Cortex of kidney (tissue), 1 donor: ENCODE data around the gene POLR2J3.
"Not testable (repeated sequence)": the region's sequence is repeated elsewhere in the genome, so short reads cannot be mapped to it uniquely, and the experiment has no call there.

ENCODE experiments used
- DNase-seq: peaks from one replicate; lab custom pipeline; 2025; lab: John Stamatoyannopoulos, UW

The POLR2J3 gene

DNA sequence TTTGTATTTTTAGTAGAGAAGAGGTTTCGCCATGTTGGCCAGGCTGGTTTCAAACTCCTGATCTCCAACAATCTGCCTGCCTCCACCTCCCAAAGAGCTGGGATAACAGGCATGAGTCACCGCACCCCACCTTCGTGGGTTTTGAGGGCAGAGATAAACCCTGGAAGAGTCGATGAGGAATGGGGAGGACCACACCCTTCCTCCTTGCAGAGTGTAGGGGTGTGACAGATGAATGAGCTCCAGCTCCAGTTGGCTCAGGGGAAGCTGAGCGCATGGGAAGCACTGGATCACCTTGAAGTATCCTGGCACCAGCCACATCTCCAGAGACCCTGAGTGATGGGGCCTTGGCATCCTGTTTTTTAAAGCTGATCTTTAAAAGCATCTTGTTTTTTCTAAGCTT is 11.1 kb upstream of the POLR2J3 start:
- DNase-seq, result not testable (repeated sequence)

DNA sequence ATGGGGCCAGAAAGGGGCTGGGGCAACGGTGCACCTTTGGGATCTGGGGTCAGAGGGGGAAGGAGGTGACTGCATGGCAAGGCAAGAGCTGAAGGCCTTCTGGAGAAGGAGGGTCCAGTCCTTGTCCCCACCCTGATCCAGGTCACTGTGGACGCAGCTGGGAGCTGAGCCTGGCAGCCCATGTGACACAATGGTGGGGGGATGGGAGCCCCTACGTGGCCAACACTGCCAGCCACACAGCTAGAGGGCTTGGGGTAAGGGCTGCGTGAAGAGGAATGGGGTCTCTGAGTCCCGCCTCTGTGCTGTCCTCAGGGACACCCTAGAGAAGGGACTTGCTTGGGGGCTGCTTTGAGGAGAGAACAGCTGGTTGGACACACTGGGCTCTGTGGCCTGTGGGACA is 9.3 kb upstream of the POLR2J3 start:
- DNase-seq, result not testable (repeated sequence)

DNA sequence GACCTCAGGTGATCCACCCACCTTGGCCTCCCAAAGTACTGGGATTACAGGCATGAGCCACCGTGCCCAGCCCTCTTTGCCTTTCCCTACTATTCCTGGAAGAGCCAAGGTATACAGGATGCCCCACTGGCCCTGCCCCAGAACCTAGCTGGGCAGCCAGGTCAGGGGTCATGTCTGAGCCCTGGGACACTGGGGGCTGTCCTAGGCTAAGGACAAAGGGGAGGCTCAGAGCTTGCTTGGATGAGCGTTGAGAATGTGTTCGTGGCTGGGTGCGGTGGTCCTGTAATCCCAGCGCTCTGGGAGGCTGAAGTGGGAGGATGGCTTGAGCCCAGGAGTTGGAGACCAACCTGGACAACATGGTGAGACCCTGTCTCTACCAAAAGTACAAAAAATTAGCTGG is 6.1 kb upstream of the POLR2J3 start:
- not testable (repeated sequence) for DNase-seq

DNA sequence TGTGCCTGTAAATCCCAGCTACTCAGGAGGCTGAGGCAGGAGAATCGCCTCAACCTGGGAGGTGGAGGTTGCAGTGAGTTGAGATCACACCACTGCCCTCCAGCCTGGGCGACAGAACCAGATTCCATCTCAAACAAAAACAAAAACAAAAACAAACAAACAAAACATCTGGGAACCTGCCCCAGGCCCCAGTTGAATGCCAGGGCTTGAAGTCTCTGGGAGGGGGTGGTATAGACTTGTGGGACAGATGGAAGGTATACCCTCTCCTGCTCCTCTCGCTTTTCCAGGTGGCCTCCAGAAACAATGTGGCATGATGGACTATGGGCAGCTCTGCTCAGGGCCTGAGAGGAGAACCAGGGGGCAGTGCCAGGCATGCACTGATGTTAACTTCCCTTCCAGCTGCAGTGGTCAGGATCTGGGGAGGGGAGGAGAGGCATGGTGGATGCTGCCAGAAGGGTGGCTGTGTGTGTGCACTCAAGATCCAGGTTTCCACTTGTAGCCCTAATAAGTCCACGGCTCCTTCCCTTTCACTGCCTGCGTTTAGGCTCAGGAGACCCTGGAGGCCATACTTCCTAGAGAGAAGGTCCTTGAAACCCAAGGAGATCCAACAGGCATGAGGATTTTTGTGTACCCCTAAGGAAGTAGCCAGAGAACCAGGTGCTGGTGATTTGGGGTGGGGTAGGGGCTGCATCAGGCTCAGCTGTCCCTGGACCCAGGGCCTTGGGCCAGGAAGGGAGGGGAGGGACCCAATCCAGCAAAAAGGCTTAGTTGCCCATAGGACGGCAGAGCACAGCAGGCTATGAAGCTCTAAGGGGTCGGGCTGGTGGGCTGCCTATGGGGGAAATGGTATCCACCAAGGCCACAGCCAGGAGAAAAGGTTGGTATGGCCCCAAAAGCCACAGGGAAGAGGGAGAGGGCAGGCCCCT is 5.2 kb upstream of the POLR2J3 start:
- DNase-seq, result not testable (repeated sequence)

DNA sequence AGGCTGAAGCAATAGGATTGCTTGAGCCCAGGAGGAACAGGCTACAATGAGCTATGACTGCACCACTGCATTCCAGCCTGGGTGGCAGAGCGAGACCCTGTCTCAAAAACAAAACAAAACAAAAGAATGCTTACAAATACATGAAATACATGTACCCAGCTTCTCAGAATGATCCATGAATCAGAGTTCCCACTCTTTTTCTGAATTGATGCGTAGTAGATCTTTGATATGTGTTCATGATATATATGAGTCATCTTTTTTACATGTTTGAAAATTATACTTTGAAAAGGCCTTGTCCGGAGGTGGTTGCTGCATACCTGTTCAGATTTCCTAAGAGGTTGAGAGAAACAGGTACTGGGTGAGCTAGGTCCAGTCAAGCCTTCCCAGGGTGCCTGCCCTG is 4.0 kb upstream of the POLR2J3 start:
- not testable (repeated sequence) for DNase-seq

DNA sequence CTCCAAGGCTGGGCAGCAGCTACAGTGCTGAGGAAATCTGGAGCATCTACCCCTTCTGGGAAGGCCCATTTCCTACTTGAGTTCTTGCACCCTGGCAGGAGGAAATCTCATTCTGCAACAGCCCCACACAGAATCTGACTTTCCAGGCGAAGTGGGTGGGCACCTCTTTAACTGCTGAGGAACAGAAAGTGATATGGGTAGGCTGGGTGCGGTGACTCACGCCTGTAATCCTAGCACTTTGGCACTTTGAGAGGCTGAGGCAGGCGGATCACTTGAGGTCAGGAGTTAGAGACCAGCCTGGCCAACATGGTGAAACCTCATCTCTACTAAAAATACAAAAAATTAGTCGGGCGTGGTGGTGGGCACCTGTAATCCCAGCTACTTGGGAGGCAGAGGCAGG is 2.2 kb upstream of the POLR2J3 start:
- not testable (repeated sequence) for DNase-seq

DNA sequence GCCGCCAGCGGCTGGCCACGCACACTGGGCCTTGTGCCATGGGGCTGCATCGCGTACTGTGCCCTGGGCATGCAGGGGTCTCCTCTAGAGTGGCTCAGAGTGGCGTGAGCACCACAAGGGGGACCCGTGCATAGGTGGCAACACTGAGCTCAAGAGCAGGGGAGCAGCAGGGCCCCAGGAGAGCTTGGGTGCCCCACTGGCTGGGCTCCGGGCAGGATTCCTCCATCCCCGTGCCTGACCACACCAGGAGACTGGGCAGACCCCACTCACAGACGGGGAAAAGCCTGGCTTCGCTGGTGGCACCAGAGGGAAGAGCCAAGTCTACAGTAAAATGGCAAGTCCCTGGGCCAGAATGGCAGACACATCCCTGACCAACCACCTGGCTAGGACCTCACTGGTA is 3.8 kb downstream of the POLR2J3 start:
- DNase-seq, result not testable (repeated sequence)

DNA sequence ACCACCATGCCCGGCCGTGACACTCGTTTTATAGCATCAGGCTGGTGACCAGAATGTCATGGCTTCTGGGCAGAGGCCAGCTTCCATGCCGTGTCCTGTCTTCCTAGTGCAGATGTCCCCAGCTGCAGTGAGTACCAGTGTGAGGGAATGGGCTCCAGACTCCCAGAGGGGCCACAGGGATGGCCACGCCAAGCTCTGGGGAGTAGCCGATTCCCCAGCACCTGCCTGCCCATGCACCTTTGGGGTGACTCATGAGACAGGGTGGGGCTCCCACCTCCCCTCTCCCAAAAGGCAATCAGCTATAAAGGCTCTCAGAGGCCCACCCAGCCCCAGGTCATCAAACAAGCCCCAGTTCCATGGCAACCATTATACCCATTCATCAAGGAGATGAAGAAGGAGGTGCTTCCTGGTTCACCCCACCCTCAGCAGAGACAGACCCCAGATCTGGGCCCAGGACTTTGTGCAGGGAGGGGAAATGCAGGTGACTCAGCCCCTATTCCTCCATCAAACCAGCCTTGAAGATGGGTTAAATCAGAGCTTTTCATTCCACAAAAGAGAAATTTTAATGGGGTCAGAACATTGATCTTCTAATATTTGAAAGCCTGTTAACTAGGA is 21.5 kb downstream of the POLR2J3 start, which contains the start of gene SPDYE2:
TSS of gene SPDYE2 (plus strand) at position 419 of the 615 bp plus-strand sequence. CDS start 2,030 bp downstream, outside the sequence.
- not testable (repeated sequence) for DNase-seq

DNA sequence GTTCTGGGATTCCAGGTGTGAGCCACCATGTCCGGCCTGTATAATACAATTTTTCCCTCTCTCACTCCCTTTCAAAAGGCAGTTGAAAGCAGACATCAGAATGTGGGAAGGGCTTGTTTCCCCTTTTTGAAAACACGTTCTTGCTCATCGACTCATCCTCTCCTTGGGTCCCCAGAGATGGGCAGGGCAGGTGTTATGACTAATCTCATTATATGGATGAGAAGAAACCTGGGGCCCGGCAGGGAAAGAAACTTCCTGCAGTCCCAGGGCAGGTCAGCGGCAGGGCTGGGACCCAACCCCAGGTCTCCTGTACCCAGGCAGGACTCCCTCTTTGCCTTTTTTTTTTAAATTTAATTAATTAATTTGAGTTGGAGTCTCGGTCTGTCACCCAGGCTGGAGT is 26.0 kb downstream of the POLR2J3 start:
- DNase-seq, result not testable (repeated sequence)

DNA sequence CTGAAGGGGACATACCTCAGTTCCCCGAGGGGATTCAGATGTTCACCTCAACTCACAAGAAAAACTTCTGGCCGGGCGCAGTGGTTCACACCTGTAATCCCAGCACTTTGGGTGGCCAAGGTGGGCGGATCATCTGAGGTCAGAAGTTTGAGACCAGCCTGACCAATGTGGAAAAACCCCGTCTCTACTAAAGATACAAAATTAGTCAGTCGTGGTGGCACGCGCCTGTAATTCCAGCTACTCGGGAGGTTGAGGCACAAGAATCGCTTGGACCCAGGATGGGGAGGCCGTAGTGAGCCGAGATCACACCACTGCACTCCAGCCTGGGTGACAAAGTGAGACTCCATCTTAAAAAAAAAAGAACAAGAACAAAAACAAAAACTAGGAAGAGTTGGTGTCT is 27.1 kb downstream of the POLR2J3 start:
- not testable (repeated sequence) for DNase-seq

DNA sequence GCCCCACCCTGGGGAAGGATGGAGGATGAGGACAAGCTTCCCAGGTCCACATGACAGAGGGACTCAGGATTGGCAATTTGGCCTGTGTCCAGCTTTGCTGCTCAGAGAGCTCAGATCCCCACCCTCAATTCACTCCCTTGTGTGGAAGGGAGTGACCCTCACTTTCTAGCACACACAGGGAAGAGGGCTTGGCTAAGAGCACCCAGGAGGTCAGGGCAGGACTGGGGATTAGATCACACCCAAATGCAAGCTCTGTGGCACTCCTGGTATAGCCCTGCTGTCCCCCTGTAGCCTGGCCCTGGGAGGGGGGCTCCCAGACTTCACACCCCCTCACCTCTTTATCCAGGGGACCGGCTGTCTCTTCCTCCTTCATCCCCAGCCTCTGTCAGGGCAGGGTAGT is 28.0 kb downstream of the POLR2J3 start:
- not testable (repeated sequence) for DNase-seq

DNA sequence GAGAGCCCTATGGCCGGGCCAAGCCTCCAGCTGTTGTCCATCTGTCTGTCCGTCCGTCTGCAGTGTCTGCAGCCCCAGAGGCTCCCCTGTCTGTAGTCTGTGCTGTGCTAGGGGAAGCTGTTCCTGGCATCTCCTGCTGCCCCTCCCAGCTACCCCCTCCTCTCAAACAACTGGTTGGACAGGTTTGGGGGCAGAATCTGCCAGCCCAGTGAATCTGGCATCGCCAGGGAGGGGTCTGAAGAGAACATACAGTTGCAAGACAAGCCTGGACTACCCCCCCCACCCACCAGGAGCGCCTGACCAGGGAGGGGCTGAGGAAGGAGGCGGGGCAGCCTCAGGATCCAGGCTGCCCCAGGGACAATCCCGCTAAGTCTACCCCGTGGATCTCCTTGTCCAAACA is 28.8 kb downstream of the POLR2J3 start, which contains the start of gene UPK3BL2:
TSS of gene UPK3BL2 (minus strand) at position 101 of the 400 bp plus-strand sequence. CDS start at position 41, 60 bp downstream.
- DNase-seq, result not testable (repeated sequence)

DNA sequence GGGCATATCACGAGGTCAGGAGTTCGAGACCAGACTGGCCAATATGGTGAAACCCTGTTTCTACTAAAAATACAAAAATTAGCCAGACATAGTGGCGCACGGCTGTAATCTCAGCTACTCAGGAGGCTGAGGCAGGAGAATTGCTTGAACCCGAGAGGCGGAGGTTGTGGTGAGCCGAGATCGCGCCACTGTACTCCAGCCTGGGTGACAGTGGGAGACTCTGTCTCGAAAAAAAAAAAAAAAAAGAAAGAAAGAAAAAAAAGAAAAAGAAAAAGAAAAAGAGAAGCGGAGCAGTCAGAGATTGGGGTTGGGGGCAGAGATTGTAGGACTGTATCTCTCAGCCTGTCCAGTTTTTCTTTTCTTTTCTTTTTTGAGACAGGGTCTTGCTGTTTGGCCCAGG is 29.6 kb downstream of the POLR2J3 start:
- DNase-seq, result not testable (repeated sequence)

DNA sequence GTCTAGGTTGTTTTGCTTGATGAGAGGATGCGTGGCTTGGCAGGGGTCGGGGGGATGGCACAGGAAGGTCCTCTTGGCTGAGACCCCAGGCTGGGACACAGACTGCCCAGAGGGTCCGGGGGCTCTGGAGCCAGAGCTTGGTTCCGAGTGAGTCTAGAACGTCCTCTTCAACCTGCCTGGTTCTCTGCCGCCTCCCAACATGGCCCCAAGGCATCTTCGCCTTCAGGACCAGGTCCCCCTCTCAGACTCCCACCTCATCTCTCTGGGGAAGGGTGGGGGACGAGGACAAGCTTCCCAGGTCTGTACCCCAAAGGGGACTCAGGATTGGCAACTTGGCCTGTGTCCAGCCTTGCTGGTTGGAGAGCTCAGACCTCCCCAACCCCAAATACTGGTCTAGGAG is 30.3 kb downstream of the POLR2J3 start:
- not testable (repeated sequence) for DNase-seq

DNA sequence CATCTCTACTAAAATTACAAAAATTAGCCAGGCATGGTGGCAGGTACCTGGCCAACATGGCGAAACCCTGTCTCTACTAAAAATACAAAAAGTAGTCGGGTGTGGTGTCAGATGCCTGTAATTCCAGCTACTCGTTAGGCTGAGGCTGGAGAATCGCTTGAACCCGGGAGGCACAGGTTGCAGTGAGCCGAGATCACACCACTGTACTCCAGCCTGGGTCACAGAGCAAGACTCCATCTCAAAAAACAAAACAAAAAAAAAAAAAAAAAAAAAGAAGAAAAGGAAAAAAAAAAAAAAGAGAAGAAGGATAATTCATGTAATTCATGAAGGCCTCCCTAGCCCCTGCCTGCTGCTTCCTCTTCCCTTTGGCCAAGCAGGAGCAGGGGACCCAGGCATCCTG is 31.8 kb downstream of the POLR2J3 start:
- DNase-seq, result not testable (repeated sequence)

DNA sequence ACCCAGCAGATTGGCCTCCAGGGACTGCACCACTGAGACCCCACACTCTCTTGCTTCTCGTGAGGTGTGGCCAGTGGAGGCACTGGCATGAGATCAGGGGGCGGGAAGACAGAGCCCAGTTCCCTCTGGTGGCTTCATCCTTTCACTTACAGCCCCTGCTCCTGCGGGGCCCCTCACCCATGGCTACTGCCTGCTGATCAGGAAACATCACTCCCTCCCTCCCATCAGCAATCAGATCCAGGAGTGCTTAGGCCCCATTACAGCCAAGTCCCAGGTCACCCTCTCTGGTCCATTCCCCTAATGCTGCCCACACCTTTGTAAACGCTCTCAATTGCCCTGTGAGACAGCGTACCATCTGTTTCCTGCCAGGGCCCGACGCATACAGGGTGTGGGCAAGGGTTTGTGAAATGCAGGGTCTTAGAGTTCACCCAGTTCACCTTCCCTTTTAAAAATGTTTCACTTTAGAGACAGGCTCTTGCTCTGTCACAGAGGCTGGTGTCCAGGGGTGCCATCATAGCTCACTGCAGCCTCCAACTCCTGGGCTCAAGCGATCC is 37.2 kb downstream of the POLR2J3 start:
- not testable (repeated sequence) for DNase-seq

DNA sequence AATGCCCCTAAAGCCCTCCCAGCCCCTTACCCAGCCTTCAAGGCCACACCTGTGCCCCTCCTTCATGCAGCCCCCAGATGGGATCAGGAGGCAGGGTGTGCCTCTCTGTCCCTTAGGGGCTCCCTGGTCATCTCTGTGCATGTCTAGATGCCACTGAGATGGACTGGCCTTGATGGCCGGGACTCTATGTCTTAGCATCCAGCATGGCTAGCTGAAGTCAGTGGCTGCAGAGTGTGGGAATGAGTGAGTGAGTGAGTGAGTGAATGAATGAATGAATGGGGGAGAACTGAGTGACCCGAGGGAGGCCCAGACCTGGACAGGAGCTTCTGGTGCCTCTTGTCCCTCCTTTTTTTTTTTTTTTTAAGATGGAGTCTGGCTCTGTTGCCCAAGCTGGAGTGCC is 40.3 kb downstream of the POLR2J3 start:
- not testable (repeated sequence) for DNase-seq

DNA sequence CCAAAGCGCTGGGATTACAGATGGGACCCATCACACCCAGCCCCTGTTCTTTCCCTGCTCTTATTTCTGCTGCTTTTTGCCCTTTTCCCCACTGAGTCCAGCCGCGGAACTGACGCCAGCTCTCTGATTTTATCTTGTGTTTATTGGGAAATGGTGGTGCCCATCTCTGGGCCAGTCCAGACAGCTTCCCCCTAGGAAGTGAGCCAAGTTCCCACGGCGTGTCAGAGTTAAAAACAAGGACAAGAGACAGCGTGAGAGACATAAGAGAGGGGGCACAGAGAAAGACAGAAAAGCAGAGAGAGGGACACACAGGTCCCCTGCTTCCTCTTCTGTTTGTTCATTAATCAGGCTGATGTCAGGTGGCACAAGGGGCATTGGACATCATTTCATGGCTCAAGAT is 40.8 kb downstream of the POLR2J3 start:
- DNase-seq, result not testable (repeated sequence)

DNA sequence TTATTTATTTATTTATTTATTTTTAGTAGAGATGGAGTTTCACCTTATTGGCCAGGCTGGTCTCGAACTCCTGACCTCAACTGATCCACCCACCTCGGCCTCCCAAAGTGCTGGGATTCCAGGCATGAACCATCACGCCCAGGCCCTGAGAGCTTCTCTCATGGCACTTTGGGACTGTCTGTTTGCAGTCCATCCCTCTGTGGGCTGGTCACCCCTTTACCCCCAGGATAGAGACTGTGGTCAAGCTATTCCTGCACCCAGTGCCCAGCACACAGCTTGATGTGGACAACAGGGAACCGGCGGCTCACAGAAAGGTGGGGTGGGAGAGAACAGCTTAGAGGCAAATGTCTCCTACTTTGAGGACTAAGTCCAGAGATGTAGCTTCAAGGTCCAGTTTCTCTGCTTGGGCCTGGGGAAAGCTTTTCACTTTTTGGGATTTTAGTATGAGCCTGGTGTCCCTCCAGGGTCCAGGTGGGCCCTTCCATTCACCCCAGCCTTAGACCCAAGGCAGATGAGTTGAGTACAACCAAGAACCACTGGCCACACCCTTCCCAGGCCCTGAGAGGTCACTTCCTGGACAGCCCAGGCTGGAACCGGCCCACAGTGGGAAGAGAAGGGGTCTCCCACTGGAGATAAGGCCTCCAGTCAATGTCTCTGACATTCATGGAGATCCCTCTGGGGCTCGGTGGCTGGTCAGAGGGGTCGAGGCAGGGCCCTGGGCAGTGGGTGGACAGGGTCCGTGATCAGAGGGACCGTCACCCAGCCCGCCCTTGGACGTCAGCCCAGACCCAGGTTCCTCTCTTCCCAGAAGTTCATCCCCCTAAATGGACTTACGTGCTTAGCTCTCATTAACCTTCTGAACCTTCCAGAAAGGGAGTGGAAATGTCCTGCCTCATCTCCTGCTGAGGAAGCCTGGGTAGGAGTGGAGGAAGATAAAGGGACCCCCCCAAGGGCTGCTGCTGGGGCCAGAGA is 44.3 kb downstream of the POLR2J3 start:
- not testable (repeated sequence) for DNase-seq

DNA sequence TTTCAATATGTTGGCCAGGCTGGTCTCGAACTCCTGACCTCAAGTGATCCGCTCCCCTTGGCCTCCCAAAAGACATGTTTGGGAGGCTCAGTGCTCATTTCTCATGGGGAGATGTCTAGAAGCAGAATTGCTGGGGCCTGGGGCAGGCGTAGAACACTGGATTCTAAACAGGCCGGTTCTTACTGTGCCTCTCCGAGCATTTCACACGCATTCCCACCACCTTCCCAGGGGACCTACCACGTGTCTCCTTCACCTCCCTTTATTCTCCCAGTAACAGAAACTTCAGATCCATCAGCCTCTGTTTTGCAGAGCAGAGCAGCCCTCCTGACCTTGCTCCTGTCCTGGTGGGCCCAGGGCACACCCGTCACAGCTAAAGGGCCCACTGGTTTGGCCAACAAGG is 45.2 kb downstream of the POLR2J3 start:
- not testable (repeated sequence) for DNase-seq

DNA sequence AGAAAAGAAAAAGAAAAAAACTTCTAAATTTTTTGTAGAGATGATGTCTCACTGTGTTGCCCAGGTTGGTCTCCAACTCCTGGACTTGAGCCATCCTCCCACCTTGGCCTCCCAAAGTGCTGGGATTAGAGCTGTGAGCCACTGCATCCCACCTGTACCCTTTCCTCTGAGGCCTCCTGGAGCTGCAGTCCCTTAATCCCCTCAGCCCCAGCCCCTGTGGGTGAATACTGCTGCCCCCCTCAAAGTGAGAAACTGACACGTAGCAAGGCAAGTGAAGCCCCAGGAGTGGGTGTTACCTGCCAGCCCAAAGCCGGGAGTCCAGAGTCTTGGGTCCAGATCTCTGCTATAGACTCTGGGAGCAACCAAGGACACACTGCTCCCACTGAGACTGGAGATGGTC is 47.6 kb downstream of the POLR2J3 start:
- DNase-seq, result not testable (repeated sequence)
